Measurements from ENCODE around the gene ATAD3C.
"Not testable (repeated sequence)": the region's sequence is repeated elsewhere in the genome, so short reads cannot be mapped to it uniquely, and the experiment has no call there.

GRCh38 chr1:1450616-1451015, 1.1 kb downstream of the ATAD3C start:
- TF ChIP-seq CTCF (IDR thresholded peaks at IDR 0.05; ENCODE audit: extremely low read depth in 1 of 2, insufficient read depth in 1 of 2, low read depth in 1 of 2, low read length in 2 of 2); GATA2 (IDR thresholded peaks at IDR 0.05; ENCODE audit: insufficient read depth, insufficient read length, low read depth, low read length); POLR2A (IDR thresholded peaks at IDR 0.05; ENCODE audit: low read depth, low read length); FOS (IDR thresholded peaks at IDR 0.05; ENCODE audit: borderline replicate concordance, insufficient read depth, low read length); MAX (IDR thresholded peaks at IDR 0.05; ENCODE audit: insufficient read depth, insufficient read length); POLR2AphosphoS5 (IDR thresholded peaks at IDR 0.05; ENCODE audit: insufficient read depth, low read depth, low read length); JUN (IDR thresholded peaks at IDR 0.05; ENCODE audit: borderline replicate concordance, insufficient read depth, insufficient read length, low read depth); EZH2 (IDR thresholded peaks at IDR 0.05; ENCODE audit: borderline replicate concordance, low read depth, low read length, severe bottlenecking); MYC (IDR thresholded peaks at IDR 0.05; ENCODE audit: low read depth, low read length): not testable (repeated sequence)

All from endothelial cell of umbilical vein (primary cell).